ENCODE data around the gene USP25. TPM values are rescaled to one million over a fixed set of nuclear protein-coding genes. Genes with fewer than 3 reads are reported as not detected.

USP25 gene
- total and polyA plus RNA-seq, 2 donors (not counting 1 experiment from before 2014, with no cell fraction given), result 14.2 to 55.5 TPM

- CTCF ChIA-PET, result no interaction called here
- H3K36me3 ChIP-seq (replicated peaks in 1 of 2; ENCODE audit: control extremely low read depth in 1 of 2, control insufficient read depth in 1 of 2, extremely low read depth in 1 of 2, insufficient read depth in 2 of 2, low read length in 1 of 2), result peaks cover 14 to 18% of the 10 kb centered on the region in 2 experiments
- no peak overlapping the region for H3K4me3 ChIP-seq (ENCODE audit: control extremely low read depth in 1 of 5, extremely low read depth in 1 of 5, insufficient read depth in 1 of 5, low read depth in 2 of 5, low read length in 4 of 5)
- no peak overlapping the region for H3K27ac Mint-ChIP-seq
- no peaks in the 10 kb centered on the region for H3K27me3 ChIP-seq (replicated peaks in 1 of 4; ENCODE audit: control extremely low read depth in 1 of 4, control insufficient read depth in 3 of 4, insufficient read depth in 4 of 4, low read length in 3 of 4)
- no peaks in the 10 kb centered on the region for H3K27me3 Mint-ChIP-seq
- no peaks in the 10 kb centered on the region for H3K9me3 Mint-ChIP-seq (ENCODE audit: insufficient read depth)
- no peak overlapping the region for H3K4me2 ChIP-seq (replicated peaks; ENCODE audit: low read depth, low read length, poor library complexity, severe bottlenecking)
- no peak overlapping the region for H3K9ac ChIP-seq (ENCODE audit: low read length)
- no peak overlapping the region for H3K27ac ChIP-seq (ENCODE audit: low read length in 2 of 2)
- 100% methylated on average over 1 of the region's 1 CpG for WGBS (ENCODE audit: insufficient coverage)
- H3K4me3 Mint-ChIP-seq, result no peak overlapping the region
- no peak for TF ChIP-seq CTCF (IDR thresholded peaks at IDR 0.05)
- no peak for TF ChIP-seq EZH2 (IDR thresholded peaks at IDR 0.05; ENCODE audit: borderline replicate concordance, insufficient read depth, low read depth, low read length, poor library complexity, severe bottlenecking)
- intact Hi-C loops (cut with micrococcal nuclease), result no loop called here
- no peak for ATAC-seq (ENCODE audit: low read depth)
- POLR2A ChIA-PET, result no interaction called here
- no peak overlapping the region for H2AFZ ChIP-seq (ENCODE audit: insufficient read depth, low read depth, low read length, poor library complexity, severe bottlenecking)
- no peaks in the 10 kb centered on the region for H3K79me2 ChIP-seq (ENCODE audit: control insufficient read depth, insufficient read depth, low read length)
- no peaks in the 10 kb centered on the region for H3K9me3 ChIP-seq (ENCODE audit: control extremely low read depth in 1 of 3, control insufficient read depth in 2 of 3, insufficient read depth in 1 of 3, low read length in 2 of 3)
- H4K20me1 ChIP-seq (ENCODE audit: control insufficient read depth, insufficient read depth, low read length, poor library complexity, severe bottlenecking), result no peaks in the 10 kb centered on the region
- DNase-seq, result no peak
- H3K4me1 ChIP-seq (ENCODE audit: control insufficient read depth in 2 of 2, insufficient read depth in 2 of 2, low read length in 2 of 2), result no peaks in the 10 kb centered on the region
- no peaks in the 10 kb centered on the region for H3K4me1 Mint-ChIP-seq
Measured at GRCh38 chr21:15850645-15851044, 120.9 kb downstream of the USP25 start.

- Histone ChIP-seq H3K9ac (ENCODE audit: low read length) (no peak overlapping the region), H4K20me1 (ENCODE audit: control insufficient read depth, insufficient read depth, low read length, poor library complexity, severe bottlenecking) (no peaks in the 10 kb centered on the region), H3K4me3 (ENCODE audit: control extremely low read depth in 1 of 5, extremely low read depth in 1 of 5, insufficient read depth in 1 of 5, low read depth in 2 of 5, low read length in 4 of 5) (no peak overlapping the region), H3K27ac (ENCODE audit: low read length in 2 of 2) (no peak overlapping the region), H3K4me1 (ENCODE audit: control insufficient read depth in 2 of 2, insufficient read depth in 2 of 2, low read length in 2 of 2) (no peaks in the 10 kb centered on the region), H3K27me3 (replicated peaks in 1 of 4; ENCODE audit: control extremely low read depth in 1 of 4, control insufficient read depth in 3 of 4, insufficient read depth in 4 of 4, low read length in 3 of 4) (no peaks in the 10 kb centered on the region), H2AFZ (ENCODE audit: insufficient read depth, low read depth, low read length, poor library complexity, severe bottlenecking) (no peak overlapping the region), H3K9me3 (ENCODE audit: control extremely low read depth in 1 of 3, control insufficient read depth in 2 of 3, insufficient read depth in 1 of 3, low read length in 2 of 3) (no peaks in the 10 kb centered on the region), H3K4me2 (replicated peaks; ENCODE audit: low read depth, low read length, poor library complexity, severe bottlenecking) (no peak overlapping the region), H3K79me2 (ENCODE audit: control insufficient read depth, insufficient read depth, low read length) (no peaks in the 10 kb centered on the region), H3K36me3 (replicated peaks in 1 of 2; ENCODE audit: control extremely low read depth in 1 of 2, control insufficient read depth in 1 of 2, extremely low read depth in 1 of 2, insufficient read depth in 2 of 2, low read length in 1 of 2) (peaks cover 14 to 16% of the 10 kb centered on the region in 2 experiments)
- no peak for DNase-seq
- Mint-ChIP-seq H3K9me3 (ENCODE audit: insufficient read depth) (no peaks in the 10 kb centered on the region), H3K27ac (no peak overlapping the region), H3K27me3 (no peaks in the 10 kb centered on the region), H3K4me1 (no peaks in the 10 kb centered on the region), H3K4me3 (no peak overlapping the region)
- intact Hi-C loops (cut with micrococcal nuclease), result no loop called here
- no peak for TF ChIP-seq CTCF (IDR thresholded peaks at IDR 0.05)
- TF ChIP-seq EZH2 (IDR thresholded peaks at IDR 0.05; ENCODE audit: borderline replicate concordance, insufficient read depth, low read depth, low read length, poor library complexity, severe bottlenecking), result no peak
- CTCF ChIA-PET, result no interaction called here
- 100% methylated on average over 2 of the region's 3 CpGs for WGBS (ENCODE audit: insufficient coverage)
- ATAC-seq (ENCODE audit: low read depth), result no peak
- POLR2A ChIA-PET, result no interaction called here
Measured at GRCh38 chr21:15852146-15852545, 122.4 kb downstream of the USP25 start.

Data from B cell (primary cell).